ENCODE data around the gene CYB561. TPM values are rescaled to one million over a fixed set of nuclear protein-coding genes. Genes with fewer than 3 reads are reported as not detected.

The CYB561 gene
- total and polyA plus RNA-seq, 9 of the 15 experiments (the other 6 are each of a cell fraction or from before 2014, with no cell fraction given): 4.0 to 30.8 (median 17.4) TPM

DNA sequence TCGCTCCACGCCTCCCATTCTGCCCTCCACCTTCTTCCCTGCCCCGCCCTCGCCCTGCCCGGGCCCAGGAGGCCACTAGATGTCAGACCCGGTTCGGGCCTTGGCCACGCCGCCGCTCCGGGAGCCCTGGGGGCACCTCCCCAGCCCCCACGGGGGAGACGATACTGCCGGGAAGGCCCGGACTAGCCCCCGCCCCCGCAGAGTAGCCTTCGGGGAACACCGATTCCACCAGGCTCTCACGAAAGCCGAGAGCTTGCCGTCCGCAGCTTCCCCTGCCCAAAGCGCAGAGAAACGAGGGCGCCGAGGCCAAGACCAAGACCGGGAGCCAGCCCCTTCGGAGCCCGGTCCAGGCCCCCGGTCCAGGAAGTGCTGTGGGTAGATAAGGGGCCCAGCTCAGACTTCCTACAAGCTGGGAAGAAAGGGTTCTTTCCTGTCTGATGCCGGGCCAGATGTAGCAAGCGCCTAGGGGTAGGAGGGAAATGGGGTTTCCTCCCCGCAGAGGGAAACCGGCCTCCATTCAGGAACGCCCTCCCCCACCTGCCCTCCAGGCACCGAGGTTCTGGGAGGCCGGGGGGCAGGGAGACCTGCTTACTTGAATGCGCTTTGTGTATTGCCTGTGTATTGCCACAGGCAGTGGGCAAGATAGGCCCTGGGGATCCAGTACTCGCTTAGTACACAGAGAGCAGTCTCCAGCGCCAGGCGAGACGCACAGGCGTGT, 806 bp upstream of the CYB561 start (continued):
- TF ChIP-seq ATF4 (CRISPR knock-in tag; IDR thresholded peaks at IDR 0.05) (peak; percentile 75; the same call in 1 of the 2 replicates), ATF2 (CRISPR knock-in tag; IDR thresholded peaks at IDR 0.05) (no peak), STAG1 (CRISPR knock-in tag; IDR thresholded peaks at IDR 0.05; ENCODE audit: borderline replicate concordance) (no peak), BMI1 (IDR thresholded peaks at IDR 0.05; ENCODE audit: low read length) (no peak), NR2C1 (IDR thresholded peaks at IDR 0.05) (no peak), NR2C1 (tag; IDR thresholded peaks at IDR 0.05) (peak; percentile 14; the same call in 1 of the 2 replicates), UBTF (IDR thresholded peaks at IDR 0.05; ENCODE audit: borderline replicate concordance in 1 of 2, low read depth in 2 of 2, low read length in 2 of 2) (peak; percentile 59 to 83; a peak in 2 of 4 replicates), TSC22D4 (tag; IDR thresholded peaks at IDR 0.05) (no peak), TBP (optimal IDR thresholded peaks at IDR 0.05; ENCODE audit: low read depth, low read length) (peak; percentile 48), TAF15 (IDR thresholded peaks at IDR 0.05; ENCODE audit: low read depth, low read length) (no peak), SREBF2 (CRISPR knock-in tag; IDR thresholded peaks at IDR 0.05) (0 out of 2 replicates have a peak, but pooled peaks have one; percentile 81), TFAM (CRISPR knock-in tag; conservative IDR thresholded peaks at IDR 0.05) (no peak), RBM25 (IDR thresholded peaks at IDR 0.05; ENCODE audit: low read depth, low read length, severe bottlenecking) (no peak), TRIM24 (IDR thresholded peaks at IDR 0.05) (no peak), RBM39 (optimal IDR thresholded peaks at IDR 0.05; ENCODE audit: low read depth, low read length) (no peak)
- TF ChIP-seq, protein P1, sequence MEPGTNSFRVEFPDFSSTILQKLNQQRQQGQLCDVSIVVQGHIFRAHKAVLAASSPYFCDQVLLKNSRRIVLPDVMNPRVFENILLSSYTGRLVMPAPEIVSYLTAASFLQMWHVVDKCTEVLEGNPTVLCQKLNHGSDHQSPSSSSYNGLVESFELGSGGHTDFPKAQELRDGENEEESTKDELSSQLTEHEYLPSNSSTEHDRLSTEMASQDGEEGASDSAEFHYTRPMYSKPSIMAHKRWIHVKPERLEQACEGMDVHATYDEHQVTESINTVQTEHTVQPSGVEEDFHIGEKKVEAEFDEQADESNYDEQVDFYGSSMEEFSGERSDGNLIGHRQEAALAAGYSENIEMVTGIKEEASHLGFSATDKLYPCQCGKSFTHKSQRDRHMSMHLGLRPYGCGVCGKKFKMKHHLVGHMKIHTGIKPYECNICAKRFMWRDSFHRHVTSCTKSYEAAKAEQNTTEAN (CRISPR knock-in tag; IDR thresholded peaks at IDR 0.05): no peak
- TF ChIP-seq, protein P2, sequence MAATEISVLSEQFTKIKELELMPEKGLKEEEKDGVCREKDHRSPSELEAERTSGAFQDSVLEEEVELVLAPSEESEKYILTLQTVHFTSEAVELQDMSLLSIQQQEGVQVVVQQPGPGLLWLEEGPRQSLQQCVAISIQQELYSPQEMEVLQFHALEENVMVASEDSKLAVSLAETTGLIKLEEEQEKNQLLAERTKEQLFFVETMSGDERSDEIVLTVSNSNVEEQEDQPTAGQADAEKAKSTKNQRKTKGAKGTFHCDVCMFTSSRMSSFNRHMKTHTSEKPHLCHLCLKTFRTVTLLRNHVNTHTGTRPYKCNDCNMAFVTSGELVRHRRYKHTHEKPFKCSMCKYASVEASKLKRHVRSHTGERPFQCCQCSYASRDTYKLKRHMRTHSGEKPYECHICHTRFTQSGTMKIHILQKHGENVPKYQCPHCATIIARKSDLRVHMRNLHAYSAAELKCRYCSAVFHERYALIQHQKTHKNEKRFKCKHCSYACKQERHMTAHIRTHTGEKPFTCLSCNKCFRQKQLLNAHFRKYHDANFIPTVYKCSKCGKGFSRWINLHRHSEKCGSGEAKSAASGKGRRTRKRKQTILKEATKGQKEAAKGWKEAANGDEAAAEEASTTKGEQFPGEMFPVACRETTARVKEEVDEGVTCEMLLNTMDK (IDR thresholded peaks at IDR 0.05; ENCODE audit: borderline replicate concordance, insufficient read depth, low read depth, low read length, poor library complexity, severe bottlenecking): no peak
- TF ChIP-seq, protein P3, sequence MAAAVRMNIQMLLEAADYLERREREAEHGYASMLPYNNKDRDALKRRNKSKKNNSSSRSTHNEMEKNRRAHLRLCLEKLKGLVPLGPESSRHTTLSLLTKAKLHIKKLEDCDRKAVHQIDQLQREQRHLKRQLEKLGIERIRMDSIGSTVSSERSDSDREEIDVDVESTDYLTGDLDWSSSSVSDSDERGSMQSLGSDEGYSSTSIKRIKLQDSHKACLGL (CRISPR knock-in tag; IDR thresholded peaks at IDR 0.05; ENCODE audit: borderline replicate concordance, poor library complexity, severe bottlenecking): no peak
